ENCODE results near the gene SARS2.

DNA sequence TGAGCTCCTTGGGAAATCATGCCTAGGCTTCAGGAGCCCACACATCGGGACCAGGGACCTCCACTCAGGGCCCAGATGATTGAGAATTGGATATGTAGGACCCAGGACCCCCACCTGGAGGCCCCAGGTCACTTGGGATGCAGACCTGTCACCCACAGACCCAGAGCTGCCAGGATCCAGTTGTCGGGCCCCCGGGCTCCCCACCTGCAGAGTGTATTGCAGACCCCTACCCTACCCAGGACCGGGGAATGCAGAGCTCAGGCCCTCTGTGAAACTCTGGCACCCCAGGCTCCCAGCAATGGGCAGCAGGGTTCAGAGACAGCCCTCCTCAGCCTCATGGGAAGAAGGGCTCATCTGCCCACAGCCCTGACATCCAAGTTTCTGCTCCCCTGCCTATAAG lies 24.9 kb downstream of the SARS2 start:
- TF ChIP-seq, protein P1, sequence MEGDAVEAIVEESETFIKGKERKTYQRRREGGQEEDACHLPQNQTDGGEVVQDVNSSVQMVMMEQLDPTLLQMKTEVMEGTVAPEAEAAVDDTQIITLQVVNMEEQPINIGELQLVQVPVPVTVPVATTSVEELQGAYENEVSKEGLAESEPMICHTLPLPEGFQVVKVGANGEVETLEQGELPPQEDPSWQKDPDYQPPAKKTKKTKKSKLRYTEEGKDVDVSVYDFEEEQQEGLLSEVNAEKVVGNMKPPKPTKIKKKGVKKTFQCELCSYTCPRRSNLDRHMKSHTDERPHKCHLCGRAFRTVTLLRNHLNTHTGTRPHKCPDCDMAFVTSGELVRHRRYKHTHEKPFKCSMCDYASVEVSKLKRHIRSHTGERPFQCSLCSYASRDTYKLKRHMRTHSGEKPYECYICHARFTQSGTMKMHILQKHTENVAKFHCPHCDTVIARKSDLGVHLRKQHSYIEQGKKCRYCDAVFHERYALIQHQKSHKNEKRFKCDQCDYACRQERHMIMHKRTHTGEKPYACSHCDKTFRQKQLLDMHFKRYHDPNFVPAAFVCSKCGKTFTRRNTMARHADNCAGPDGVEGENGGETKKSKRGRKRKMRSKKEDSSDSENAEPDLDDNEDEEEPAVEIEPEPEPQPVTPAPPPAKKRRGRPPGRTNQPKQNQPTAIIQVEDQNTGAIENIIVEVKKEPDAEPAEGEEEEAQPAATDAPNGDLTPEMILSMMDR (IDR thresholded peaks at IDR 0.05): no peak
- TF ChIP-seq POLR2A (IDR thresholded peaks at IDR 0.05): no peak

All from adrenal gland (tissue), 5 donors.